Smooth muscle cell of the brain vasculature (primary cell): ENCODE results near the gene KCTD3.

Experiments used
- DNase-seq: peaks from one replicate; pipeline ENCODE4 v3.0.0-alpha.2; 2012; ENCODE audit warnings: low read depth, low spot score

KCTD3 gene

DNA sequence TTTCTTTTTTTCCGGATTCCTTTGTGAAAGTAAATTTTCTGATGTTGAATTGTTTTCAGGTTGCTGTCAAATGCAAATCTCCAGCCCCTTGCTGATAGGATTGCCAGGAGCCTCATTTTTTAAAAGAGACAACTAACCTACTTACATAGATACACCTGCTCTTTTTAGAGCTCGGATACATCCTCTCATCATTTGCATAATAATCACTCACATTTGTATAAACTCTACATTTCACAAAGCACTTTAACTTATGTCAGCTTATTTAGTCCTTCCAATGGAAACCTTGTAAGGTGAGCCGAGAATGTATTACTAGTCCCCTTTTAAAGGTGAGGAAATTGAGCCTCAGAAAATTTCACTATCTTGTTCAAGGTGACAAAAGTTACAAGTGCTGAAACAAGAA is 84.8 kb downstream of the KCTD3 start:
- DNase-seq, result no peak

DNA sequence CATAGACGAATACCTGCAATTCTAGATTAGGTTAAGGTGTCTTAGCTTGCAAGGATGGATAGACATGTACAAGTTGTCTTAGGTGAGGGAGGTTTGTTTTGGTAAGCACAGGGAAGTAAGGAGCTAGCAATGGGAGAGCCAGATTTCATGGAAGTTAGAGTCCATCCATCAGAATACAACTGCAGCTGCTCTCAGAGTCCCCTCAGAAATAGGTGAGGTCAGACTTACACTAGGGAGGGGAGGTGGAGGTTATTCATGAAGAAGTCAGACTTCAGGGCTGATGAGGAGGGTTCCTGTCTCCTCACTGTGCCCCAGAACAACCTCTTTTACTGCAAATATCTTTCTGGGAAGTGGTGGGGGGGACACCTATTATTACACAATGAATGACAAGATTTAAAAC is 85.3 kb downstream of the KCTD3 start:
- DNase-seq, result no peak

DNA sequence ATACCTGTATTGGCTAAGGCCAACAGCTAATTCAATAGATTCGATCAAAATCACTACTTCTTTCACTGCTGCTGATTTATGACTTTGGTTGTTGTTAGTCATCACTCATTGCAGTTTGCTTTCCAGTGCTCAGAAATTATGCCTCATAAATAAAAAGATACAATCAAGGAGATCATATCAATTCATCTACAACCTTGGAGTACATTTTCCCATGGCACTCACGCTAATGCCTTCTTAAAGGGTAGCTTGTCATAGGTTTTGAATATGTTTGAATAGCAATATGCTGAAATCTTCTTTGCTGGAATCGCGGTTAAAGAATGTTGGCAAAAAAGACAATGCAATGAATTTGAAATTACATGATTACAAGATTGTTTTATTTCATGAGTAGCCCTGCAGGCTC is 89.9 kb downstream of the KCTD3 start:
- DNase-seq, result no peak

DNA sequence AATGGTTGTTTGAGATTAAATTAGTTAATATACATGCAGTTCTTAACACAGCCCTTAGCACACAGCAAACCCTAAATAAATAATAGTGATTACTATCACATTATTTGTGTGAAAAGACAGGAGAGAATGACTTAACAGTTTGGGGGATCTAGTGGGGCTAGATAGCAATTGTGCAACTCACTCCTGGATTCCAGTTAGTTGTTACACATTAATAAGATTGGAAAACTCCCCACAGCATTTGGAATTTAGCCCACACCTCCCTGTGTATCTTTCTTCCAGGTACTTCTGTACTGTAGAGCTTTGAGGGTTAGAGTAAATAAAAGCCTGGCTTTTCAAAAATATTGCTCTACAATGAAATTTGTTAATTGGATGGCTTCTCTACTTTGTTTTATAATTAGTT is 93.2 kb downstream of the KCTD3 start:
- no peak for DNase-seq

DNA sequence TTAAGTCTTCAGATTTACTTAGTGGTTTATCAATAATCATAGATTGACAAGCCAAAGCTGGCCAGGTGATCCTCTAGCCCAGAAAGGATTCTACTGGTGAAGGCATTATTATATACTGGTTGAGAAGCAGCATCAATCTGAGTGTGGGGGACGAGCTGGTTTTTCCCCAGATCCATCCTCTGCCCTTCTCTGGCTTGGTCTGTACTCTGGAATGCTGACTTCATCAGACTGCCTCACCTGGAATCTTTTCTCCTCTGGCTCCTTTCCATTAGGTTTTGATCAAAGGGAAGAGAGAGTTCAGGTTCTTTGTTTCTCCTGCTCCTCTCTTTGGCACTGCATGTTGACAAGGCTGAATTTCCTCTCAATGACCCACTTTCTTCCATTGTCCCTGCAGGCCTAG is 93.9 kb downstream of the KCTD3 start:
- no peak for DNase-seq

DNA sequence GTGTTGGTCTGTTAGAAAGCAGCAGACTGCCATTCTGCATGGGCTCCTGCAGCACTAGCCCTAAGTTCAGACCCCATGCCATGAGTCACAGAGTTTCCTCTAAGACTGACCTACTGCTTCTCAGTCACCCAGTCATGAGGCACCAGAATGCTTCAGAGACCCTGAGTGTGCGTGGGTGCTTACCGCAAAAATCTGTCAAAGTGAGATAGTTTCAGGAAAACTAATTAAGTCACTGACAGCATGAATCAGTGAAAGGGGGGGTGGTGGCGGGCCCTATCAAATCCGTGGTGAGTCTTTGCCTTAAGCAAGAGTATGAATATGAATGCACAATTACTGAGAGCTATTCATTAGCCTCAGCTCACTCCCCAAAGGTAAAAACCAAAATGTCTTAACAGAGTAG is 98.1 kb downstream of the KCTD3 start:
- DNase-seq, result no peak

- no peak for DNase-seq
These were observed 100.7 kb downstream of the KCTD3 start for GRCh38 chr1:215667761-215668160.

- no peak for DNase-seq
These were observed 102.8 kb downstream of the KCTD3 start for GRCh38 chr1:215669806-215670491.
